Posterior cingulate gyrus (tissue), 11 donors: ENCODE data around the gene ACP1.

Experiments
- DNase-seq, 10 donors: peaks; one replicate each; pipeline versions ENCODE4 v3.0.0 to v3.0.0-alpha.2; 2020 to 2021; ENCODE audit warnings: mixed read lengths in 3 of 10
- intact Hi-C: fragments of 100-400 bp; cut with DNase I; formaldehyde crosslinking; loops from one replicate; pipeline ENCODE4 v1.15.1; 2023

Gene ACP1

DNA sequence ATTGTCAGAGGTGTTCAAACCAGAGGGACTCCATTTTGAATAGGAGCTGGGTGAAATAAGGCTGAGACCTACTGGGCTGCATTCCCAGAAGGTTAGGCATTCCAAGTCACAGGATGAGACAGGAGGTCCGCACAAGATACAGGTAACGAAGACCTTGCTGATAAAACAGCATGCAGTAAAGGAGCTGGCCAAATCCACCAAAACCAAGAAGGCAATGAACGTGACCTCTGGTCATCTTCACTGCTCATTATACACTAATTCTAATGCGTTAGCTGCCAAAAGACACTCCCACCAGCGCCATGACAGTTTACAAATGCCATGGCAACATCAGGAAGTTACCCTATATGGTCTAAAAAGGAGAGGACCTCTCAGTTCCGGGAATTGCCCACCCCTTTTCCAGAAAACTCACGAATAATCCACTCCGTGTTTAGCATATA is 11.5 kb upstream of the ACP1 start:
- intact Hi-C loops: no loop called here
- no peak for DNase-seq

- no peak for DNase-seq
- intact Hi-C loops: no loop called here
Measured at GRCh38 chr2:254241-254640, 10.5 kb upstream of the ACP1 start.

- intact Hi-C loops: no loop called here
- no peak for DNase-seq
Measured at GRCh38 chr2:255195-255594, 9.6 kb upstream of the ACP1 start.

GRCh38 chr2:256094-256493 is 8.7 kb upstream of the ACP1 start:
- intact Hi-C loops: no loop called here

DNA sequence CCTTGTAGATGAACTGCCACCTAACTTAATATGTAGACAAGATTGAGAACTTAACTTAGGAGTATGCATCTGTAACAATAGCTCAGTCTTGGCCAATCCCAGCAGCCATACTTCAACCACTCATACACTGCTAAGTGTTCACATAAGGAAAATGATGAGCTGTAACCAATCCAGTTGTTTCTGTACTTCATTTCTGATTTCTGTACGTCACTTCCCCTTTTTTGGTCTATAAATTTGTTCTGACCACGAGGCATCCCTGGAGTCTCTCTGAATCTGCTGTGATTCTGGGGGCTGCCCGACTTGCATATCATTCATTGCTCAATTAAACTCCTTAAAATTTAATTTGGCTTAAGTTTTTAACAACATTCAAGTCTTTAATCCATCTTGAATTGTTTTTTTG is 7.3 kb upstream of the ACP1 start:
- intact Hi-C loops: no loop called here

More at GRCh38 chr2:256094-256493, 8.7 kb upstream of the ACP1 start:
- DNase-seq: no peak

GRCh38 chr2:257842-258241 is 6.9 kb upstream of the ACP1 start:
- intact Hi-C loops: no loop called here
- no peak for DNase-seq

More for the DNA sequence above, 7.3 kb upstream of the ACP1 start:
- DNase-seq: no peak

- intact Hi-C loops: no loop called here
- no peak for DNase-seq
Measured at GRCh38 chr2:258933-259332, 5.8 kb upstream of the ACP1 start.

GRCh38 chr2:259789-260331 is 4.9 kb upstream of the ACP1 start:
- no peak for DNase-seq
- intact Hi-C loops: no loop called here

GRCh38 chr2:260507-261161 is 4.1 kb upstream of the ACP1 start:
- intact Hi-C loops: no loop called here
- no peak for DNase-seq

- intact Hi-C loops: no loop called here
Measured at GRCh38 chr2:262117-262516, 2.6 kb upstream of the ACP1 start.

DNA sequence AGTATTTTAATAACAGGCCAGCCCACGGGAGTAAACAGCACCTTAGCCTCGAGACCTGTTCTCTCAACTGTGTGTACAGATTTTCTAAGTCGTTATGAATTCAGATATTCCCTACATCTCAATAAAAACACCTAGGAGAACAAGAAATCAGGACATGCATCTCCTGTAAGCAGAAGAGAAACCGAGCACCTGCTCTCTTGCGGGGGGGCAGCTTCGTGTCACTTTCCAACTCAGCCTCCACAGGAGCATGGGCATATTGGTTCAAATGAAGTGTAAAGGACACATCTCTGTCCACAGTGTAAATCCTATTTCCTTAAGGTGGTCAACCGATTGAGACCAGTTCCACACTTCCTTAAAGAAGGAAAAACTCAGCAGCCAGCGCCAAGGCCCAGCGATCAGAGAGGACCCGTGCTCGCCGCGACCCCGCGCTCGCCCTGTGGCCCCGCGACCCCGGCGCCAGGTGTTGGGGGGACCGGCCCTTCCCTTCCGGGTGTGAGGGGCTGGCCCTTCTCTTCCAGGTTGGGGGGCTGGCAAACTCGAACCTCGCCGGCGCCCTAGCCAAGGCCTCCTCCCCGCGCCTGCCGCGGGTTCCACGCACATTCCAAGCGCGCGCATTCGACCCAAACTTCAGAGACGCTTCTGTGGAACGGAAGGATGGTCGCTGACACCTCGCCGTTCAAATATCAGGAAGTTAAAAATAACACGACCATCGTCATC is 1.6 kb upstream of the ACP1 start:
- intact Hi-C loops: no loop called here
- DNase-seq: no peak

More at GRCh38 chr2:262117-262516, 2.6 kb upstream of the ACP1 start:
- DNase-seq: no peak

DNA sequence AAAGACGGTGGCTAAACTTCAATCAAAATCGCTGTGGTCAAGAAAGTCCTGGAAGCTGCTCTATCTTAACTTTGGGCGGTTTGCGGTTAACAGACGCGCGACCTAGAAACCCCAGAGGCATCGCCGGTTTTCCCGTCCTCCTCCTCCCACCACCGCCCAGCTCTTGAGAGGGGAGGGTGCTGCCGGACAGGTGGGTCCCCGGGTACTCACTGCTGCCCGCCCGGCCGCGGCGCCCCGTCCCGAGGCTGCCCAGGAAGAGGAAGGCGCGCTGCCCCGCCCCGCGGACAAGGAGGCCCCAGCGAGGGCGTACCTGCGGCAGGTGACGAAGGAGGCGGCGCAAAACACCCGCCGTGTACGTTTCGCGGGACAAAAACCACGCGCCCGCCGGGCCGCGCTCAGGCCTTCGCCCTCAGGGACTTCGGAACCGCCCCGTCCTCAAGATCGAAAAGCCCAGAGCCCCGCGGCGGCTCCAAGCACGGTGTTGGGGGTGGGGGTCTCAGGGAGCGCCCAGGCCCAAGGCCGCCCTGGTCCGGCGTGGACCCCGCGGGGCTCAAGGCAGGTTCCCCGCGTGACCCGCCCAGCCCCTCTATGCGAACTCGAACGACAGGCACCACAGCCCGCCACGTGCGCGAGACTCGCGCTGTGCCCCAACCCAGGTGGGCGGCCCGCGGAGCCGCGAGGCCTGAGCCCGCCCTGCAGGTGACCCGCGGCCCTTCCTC is 814 bp upstream of the ACP1 start, which contains the start of gene SH3YL1:
SH3YL1 (minus strand) TSS at position 259 of the 719 bp plus-strand sequence; CDS start at position 211, 48 bp downstream.
- DNase-seq: peak in 4 of 10 donors; percentile 13 to 86 (median 76)
- intact Hi-C loops: no loop called here

GRCh38 chr2:268323-268722 is 3.6 kb downstream of the ACP1 start:
- DNase-seq: no peak
- intact Hi-C loops: no loop called here

DNA sequence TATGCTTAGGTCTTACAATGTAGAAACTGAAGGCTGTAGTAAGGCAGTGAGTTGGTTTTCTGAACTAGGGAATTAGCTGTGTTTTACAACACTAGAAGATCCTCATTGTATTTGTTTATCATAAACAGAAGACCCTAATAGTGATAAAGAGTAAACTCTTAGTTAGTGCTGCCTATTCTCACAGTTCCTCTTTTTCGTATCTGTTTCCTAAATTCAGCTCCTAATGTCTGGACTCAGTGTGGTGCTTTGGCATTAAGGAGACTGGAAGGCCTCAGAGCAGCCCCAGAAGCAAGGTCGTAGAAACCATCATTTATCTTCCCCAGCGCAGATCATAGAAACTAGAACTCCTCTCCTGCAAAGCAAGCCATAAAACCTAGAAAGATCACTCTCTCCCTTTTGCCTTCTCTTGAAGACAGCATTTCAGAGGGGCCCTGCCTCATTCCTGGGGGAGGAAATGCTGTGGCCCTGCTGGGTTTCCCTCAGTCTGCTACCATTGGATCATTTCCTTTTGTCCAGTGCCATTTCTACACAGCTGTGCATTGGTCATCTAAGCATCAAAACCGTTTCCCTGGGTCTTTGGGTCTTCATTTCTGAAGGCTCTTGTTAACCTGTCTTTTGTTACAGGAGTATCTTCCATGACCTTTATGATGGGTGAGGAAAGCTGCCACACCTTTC is 4.7 kb downstream of the ACP1 start:
- DNase-seq: no peak
- intact Hi-C loops: no loop called here

- DNase-seq: no peak
- intact Hi-C loops: no loop called here
Measured at GRCh38 chr2:270861-271260, 6.1 kb downstream of the ACP1 start.

- intact Hi-C loops: no loop called here
- peak in 1 of 10 donors; percentile 76 for DNase-seq
Measured at GRCh38 chr2:271917-272316, 7.2 kb downstream of the ACP1 start.

- intact Hi-C loops: no loop called here
- DNase-seq: no peak
Measured at GRCh38 chr2:273333-273732, 8.6 kb downstream of the ACP1 start.

DNA sequence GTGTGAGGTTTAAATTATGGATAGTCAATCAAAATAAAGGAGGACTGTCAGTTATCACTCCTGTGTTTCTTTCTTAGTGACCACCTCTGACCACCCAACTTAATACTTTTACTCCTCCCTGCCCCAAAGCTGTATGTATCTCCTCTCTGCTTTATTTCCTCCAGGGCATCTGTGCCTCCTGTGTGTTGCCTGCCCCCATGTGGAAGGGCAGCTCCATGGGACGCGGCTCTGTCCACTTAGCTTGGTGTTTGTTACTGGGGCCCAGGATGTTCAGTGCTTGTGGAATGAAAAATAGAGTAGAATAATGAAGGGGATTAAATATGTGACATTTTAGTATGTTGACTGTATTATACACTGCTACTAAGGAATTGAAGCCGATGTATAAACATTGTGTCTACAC is 9.8 kb downstream of the ACP1 start:
- intact Hi-C loops: no loop called here
- no peak for DNase-seq

DNA sequence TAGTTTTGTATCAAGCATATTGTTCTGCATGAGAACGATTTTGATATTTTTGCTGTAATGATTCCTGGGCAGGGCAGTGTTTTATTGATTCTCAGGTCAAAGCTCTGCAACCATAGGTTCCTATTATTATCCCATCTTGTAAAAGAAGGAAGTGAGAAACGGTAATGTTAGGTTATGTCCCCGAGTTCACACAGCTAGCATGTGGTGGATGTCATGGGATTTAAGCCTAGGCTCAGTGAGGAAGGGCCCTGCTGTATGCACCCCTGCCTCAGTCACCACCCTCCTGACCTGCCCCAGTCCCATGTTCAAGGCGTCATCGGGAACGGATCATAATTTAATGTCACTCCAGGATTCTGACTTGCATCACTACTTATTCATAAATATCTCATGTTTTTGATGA is 10.7 kb downstream of the ACP1 start:
- intact Hi-C loops: no loop called here
- no peak for DNase-seq

- intact Hi-C loops: no loop called here
Measured at GRCh38 chr2:278312-278926, 13.7 kb downstream of the ACP1 start.

More at GRCh38 chr2:278312-278926, 13.7 kb downstream of the ACP1 start:
- DNase-seq: no peak
